ENCODE results near the gene CFC1.
"Not testable (repeated sequence)": the region's sequence is repeated elsewhere in the genome, so short reads cannot be mapped to it uniquely, and the experiment has no call there.

CFC1 gene

GRCh38 chr2:130597994-130598393 is 1.4 kb downstream of the CFC1 start:
- not testable (repeated sequence) for H3K36me3 ChIP-seq (ENCODE audit: control insufficient read depth in 1 of 2, insufficient read depth in 2 of 2, low read length in 2 of 2); H3K9me3 ChIP-seq (ENCODE audit: control insufficient read depth in 1 of 2, low read length in 2 of 2); H3K4me3 ChIP-seq (ENCODE audit: low read depth in 1 of 2, low read length in 2 of 2); H3K27me3 ChIP-seq (ENCODE audit: low read depth, low read length); H3K4me1 ChIP-seq (ENCODE audit: control insufficient read depth in 1 of 2, insufficient read depth in 2 of 2, low read length in 2 of 2); H3K27ac ChIP-seq (ENCODE audit: low read length)

- not testable (repeated sequence) for H3K27ac ChIP-seq (ENCODE audit: low read length); H3K27me3 ChIP-seq (ENCODE audit: low read depth, low read length); H3K9me3 ChIP-seq (ENCODE audit: control insufficient read depth in 1 of 2, low read length in 2 of 2); H3K36me3 ChIP-seq (ENCODE audit: control insufficient read depth in 1 of 2, insufficient read depth in 2 of 2, low read length in 2 of 2); H3K4me1 ChIP-seq (ENCODE audit: control insufficient read depth in 1 of 2, insufficient read depth in 2 of 2, low read length in 2 of 2); H3K4me3 ChIP-seq (ENCODE audit: low read depth in 1 of 2, low read length in 2 of 2)
Observed at GRCh38 chr2:130596757-130597156, 2.6 kb downstream of the CFC1 start.

GRCh38 chr2:130594011-130594410 is 5.4 kb downstream of the CFC1 start:
- H3K4me3 ChIP-seq (ENCODE audit: low read depth in 1 of 2, low read length in 2 of 2); H3K36me3 ChIP-seq (ENCODE audit: control insufficient read depth in 1 of 2, insufficient read depth in 2 of 2, low read length in 2 of 2); H3K27ac ChIP-seq (ENCODE audit: low read length): not testable (repeated sequence)

GRCh38 chr2:130592791-130593414 is 6.5 kb downstream of the CFC1 start:
- not testable (repeated sequence) for H3K4me3 ChIP-seq (ENCODE audit: low read depth in 1 of 2, low read length in 2 of 2); H3K9me3 ChIP-seq (ENCODE audit: control insufficient read depth in 1 of 2, low read length in 2 of 2); H3K27me3 ChIP-seq (ENCODE audit: low read depth, low read length); H3K36me3 ChIP-seq (ENCODE audit: control insufficient read depth in 1 of 2, insufficient read depth in 2 of 2, low read length in 2 of 2); H3K4me1 ChIP-seq (ENCODE audit: control insufficient read depth in 1 of 2, insufficient read depth in 2 of 2, low read length in 2 of 2); H3K27ac ChIP-seq (ENCODE audit: low read length)

More at GRCh38 chr2:130594011-130594410, 5.4 kb downstream of the CFC1 start:
- H3K4me1 ChIP-seq (ENCODE audit: control insufficient read depth in 1 of 2, insufficient read depth in 2 of 2, low read length in 2 of 2); H3K9me3 ChIP-seq (ENCODE audit: control insufficient read depth in 1 of 2, low read length in 2 of 2); H3K27me3 ChIP-seq (ENCODE audit: low read depth, low read length): not testable (repeated sequence)

GRCh38 chr2:130590842-130591359 is 8.5 kb downstream of the CFC1 start:
- not testable (repeated sequence) for H3K27ac ChIP-seq (ENCODE audit: low read length); H3K9me3 ChIP-seq (ENCODE audit: control insufficient read depth in 1 of 2, low read length in 2 of 2); H3K4me3 ChIP-seq (ENCODE audit: low read depth in 1 of 2, low read length in 2 of 2); H3K4me1 ChIP-seq (ENCODE audit: control insufficient read depth in 1 of 2, insufficient read depth in 2 of 2, low read length in 2 of 2); H3K27me3 ChIP-seq (ENCODE audit: low read depth, low read length); H3K36me3 ChIP-seq (ENCODE audit: control insufficient read depth in 1 of 2, insufficient read depth in 2 of 2, low read length in 2 of 2)

- H3K9me3 ChIP-seq (ENCODE audit: control insufficient read depth in 1 of 2, low read length in 2 of 2); H3K27ac ChIP-seq (ENCODE audit: low read length); H3K27me3 ChIP-seq (ENCODE audit: low read depth, low read length); H3K4me3 ChIP-seq (ENCODE audit: low read depth in 1 of 2, low read length in 2 of 2); H3K36me3 ChIP-seq (ENCODE audit: control insufficient read depth in 1 of 2, insufficient read depth in 2 of 2, low read length in 2 of 2); H3K4me1 ChIP-seq (ENCODE audit: control insufficient read depth in 1 of 2, insufficient read depth in 2 of 2, low read length in 2 of 2): not testable (repeated sequence)
Observed at GRCh38 chr2:130590170-130590841, 9.1 kb downstream of the CFC1 start.

- H3K9me3 ChIP-seq (ENCODE audit: control insufficient read depth in 1 of 2, low read length in 2 of 2); H3K4me3 ChIP-seq (ENCODE audit: low read depth in 1 of 2, low read length in 2 of 2); H3K27ac ChIP-seq (ENCODE audit: low read length); H3K36me3 ChIP-seq (ENCODE audit: control insufficient read depth in 1 of 2, insufficient read depth in 2 of 2, low read length in 2 of 2); H3K4me1 ChIP-seq (ENCODE audit: control insufficient read depth in 1 of 2, insufficient read depth in 2 of 2, low read length in 2 of 2); H3K27me3 ChIP-seq (ENCODE audit: low read depth, low read length): not testable (repeated sequence)
Observed at GRCh38 chr2:130588688-130589458, 10.5 kb downstream of the CFC1 start.

GRCh38 chr2:130584726-130585125 is 14.6 kb downstream of the CFC1 start:
- H3K9me3 ChIP-seq (ENCODE audit: control insufficient read depth in 1 of 2, low read length in 2 of 2); H3K27ac ChIP-seq (ENCODE audit: low read length); H3K4me3 ChIP-seq (ENCODE audit: low read depth in 1 of 2, low read length in 2 of 2); H3K36me3 ChIP-seq (ENCODE audit: control insufficient read depth in 1 of 2, insufficient read depth in 2 of 2, low read length in 2 of 2); H3K4me1 ChIP-seq (ENCODE audit: control insufficient read depth in 1 of 2, insufficient read depth in 2 of 2, low read length in 2 of 2); H3K27me3 ChIP-seq (ENCODE audit: low read depth, low read length): not testable (repeated sequence)

GRCh38 chr2:130583582-130583981 is 15.8 kb downstream of the CFC1 start:
- not testable (repeated sequence) for H3K9me3 ChIP-seq (ENCODE audit: control insufficient read depth in 1 of 2, low read length in 2 of 2); H3K4me1 ChIP-seq (ENCODE audit: control insufficient read depth in 1 of 2, insufficient read depth in 2 of 2, low read length in 2 of 2); H3K27ac ChIP-seq (ENCODE audit: low read length); H3K27me3 ChIP-seq (ENCODE audit: low read depth, low read length); H3K4me3 ChIP-seq (ENCODE audit: low read depth in 1 of 2, low read length in 2 of 2); H3K36me3 ChIP-seq (ENCODE audit: control insufficient read depth in 1 of 2, insufficient read depth in 2 of 2, low read length in 2 of 2)

GRCh38 chr2:130582970-130583369 is 16.4 kb downstream of the CFC1 start:
- H3K36me3 ChIP-seq (ENCODE audit: control insufficient read depth in 1 of 2, insufficient read depth in 2 of 2, low read length in 2 of 2); H3K4me3 ChIP-seq (ENCODE audit: low read depth in 1 of 2, low read length in 2 of 2); H3K9me3 ChIP-seq (ENCODE audit: control insufficient read depth in 1 of 2, low read length in 2 of 2); H3K27ac ChIP-seq (ENCODE audit: low read length); H3K4me1 ChIP-seq (ENCODE audit: control insufficient read depth in 1 of 2, insufficient read depth in 2 of 2, low read length in 2 of 2); H3K27me3 ChIP-seq (ENCODE audit: low read depth, low read length): not testable (repeated sequence)

- H3K27ac ChIP-seq (ENCODE audit: low read length); H3K36me3 ChIP-seq (ENCODE audit: control insufficient read depth in 1 of 2, insufficient read depth in 2 of 2, low read length in 2 of 2); H3K27me3 ChIP-seq (ENCODE audit: low read depth, low read length); H3K4me1 ChIP-seq (ENCODE audit: control insufficient read depth in 1 of 2, insufficient read depth in 2 of 2, low read length in 2 of 2); H3K9me3 ChIP-seq (ENCODE audit: control insufficient read depth in 1 of 2, low read length in 2 of 2); H3K4me3 ChIP-seq (ENCODE audit: low read depth in 1 of 2, low read length in 2 of 2): not testable (repeated sequence)
Observed at GRCh38 chr2:130581491-130581890, 17.9 kb downstream of the CFC1 start.

All from muscle layer of duodenum (tissue), 2 donors.